ENCODE measurements around the gene HNRNPH2.

HNRNPH2 gene

DNA sequence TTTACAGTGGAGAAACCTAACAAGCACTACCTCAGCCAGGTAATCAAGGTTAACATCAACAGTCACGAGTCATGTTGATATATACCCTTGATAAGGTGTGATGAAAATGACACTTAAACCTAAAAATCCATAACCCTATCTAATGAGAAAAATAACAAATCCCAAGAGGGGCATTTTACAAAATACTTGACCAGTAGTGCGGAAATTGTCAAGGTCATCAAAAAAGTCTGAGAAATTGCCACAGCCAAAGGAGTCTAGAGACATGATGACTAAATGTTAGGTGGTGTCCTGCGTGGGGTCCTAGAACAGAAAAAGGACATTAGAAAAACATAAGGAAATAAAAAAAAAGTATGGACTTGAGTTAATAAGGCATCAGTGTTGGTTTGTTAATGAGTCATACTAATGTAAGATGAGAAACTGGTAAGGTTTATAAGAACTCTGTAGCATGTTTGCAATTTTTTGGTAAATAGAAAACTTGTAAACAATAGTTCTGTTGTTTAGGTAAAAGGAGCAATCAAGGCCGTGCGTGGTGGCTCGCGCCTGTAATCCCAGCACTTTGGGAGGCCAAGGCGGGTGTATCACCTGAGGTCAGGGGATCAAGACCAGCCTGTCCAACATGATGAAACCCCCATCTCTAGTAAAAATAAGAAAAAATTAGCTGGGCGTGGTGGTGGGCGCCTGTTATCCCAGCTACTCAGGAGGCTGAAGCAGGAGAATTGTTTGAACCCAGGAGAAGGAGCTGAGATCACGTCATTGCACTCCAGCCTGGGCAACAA, 14.3 kb upstream of the HNRNPH2 start:
- Histone ChIP-seq H3K4me3 (no peak overlapping the region), H3K27ac (no peak overlapping the region)
- TF ChIP-seq CTCF (IDR thresholded peaks at IDR 0.05): no peak
- DNase-seq (ENCODE audit: low spot score): no peak

DNA sequence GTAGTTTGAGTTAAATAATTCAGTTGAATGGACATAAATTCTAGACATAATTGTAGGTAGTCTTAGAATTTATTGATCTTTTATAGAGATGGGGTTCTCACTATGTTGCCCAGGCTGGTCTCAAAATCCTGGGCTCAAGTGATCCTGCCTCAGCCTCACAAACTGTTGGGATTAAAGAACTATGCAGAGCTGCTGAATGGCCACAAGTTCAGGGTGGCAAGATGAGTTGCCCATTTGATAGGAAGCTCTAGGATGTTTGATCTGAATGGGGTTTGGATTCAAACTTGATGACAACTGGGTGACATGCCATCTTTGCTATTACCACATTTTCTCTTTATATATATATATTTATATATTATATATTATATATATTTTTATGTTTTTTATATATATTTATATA, 13.7 kb upstream of the HNRNPH2 start:
- Histone ChIP-seq H3K27ac (no peak overlapping the region), H3K4me3 (no peak overlapping the region)
- DNase-seq (ENCODE audit: low spot score): no peak
- no peak for TF ChIP-seq CTCF (IDR thresholded peaks at IDR 0.05)

DNA sequence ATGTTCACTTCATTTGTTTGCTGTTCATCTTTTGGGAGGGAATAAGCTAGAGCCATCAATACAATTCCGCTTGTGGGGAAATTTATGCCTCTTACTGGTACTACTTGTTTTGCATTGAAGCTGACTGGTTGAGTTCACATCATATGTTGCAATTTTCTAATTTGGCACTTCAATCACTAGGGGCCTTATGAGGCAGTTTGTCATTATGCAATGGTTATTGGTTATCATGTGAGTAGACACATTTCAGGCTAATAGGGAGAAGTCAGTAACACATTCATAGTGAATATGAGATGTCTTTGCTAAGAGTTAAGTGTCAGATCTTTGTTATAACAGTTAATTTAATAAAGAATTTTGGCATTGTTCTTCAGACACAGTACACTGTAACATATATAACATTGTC, 12.2 kb upstream of the HNRNPH2 start:
- no peak for TF ChIP-seq CTCF (IDR thresholded peaks at IDR 0.05)
- no peak for DNase-seq (ENCODE audit: low spot score)
- Histone ChIP-seq H3K4me3 (no peak overlapping the region), H3K27ac (no peak overlapping the region)

GRCh38 chrX:101397779-101398178, 10.2 kb upstream of the HNRNPH2 start:
- H3K27ac ChIP-seq: no peak overlapping the region

GRCh38 chrX:101398694-101399093, 9.3 kb upstream of the HNRNPH2 start:
- DNase-seq (ENCODE audit: low spot score): no peak
- Histone ChIP-seq H3K27ac (no peak overlapping the region), H3K4me3 (no peak overlapping the region)
- no peak for TF ChIP-seq CTCF (IDR thresholded peaks at IDR 0.05)

More at GRCh38 chrX:101397779-101398178, 10.2 kb upstream of the HNRNPH2 start:
- DNase-seq (ENCODE audit: low spot score): no peak
- no peak overlapping the region for H3K4me3 ChIP-seq
- no peak for TF ChIP-seq CTCF (IDR thresholded peaks at IDR 0.05)

DNA sequence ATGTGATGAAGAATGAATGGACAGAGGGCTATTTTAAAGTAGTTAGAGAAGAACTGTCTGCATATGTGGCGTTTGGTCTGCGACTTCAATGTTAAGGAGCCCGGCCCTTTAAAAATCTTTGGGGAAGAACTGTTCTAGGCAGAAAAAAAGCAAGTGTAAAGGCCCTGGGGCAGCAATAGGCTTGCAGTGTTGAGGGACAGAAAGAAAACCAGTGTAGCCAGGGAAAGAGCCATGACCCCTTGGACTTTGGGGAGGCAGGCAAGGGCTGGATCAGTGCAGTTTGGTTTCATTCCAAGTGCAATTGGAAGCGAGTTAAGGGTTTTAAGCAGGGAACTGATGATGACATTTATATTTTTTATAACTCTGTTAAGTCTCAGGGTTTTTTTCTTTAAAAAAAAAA, 8.2 kb upstream of the HNRNPH2 start:
- H3K27ac ChIP-seq: no peak overlapping the region
- no peak overlapping the region for H3K4me3 ChIP-seq
- DNase-seq (ENCODE audit: low spot score): no peak
- TF ChIP-seq CTCF (IDR thresholded peaks at IDR 0.05): no peak

DNA sequence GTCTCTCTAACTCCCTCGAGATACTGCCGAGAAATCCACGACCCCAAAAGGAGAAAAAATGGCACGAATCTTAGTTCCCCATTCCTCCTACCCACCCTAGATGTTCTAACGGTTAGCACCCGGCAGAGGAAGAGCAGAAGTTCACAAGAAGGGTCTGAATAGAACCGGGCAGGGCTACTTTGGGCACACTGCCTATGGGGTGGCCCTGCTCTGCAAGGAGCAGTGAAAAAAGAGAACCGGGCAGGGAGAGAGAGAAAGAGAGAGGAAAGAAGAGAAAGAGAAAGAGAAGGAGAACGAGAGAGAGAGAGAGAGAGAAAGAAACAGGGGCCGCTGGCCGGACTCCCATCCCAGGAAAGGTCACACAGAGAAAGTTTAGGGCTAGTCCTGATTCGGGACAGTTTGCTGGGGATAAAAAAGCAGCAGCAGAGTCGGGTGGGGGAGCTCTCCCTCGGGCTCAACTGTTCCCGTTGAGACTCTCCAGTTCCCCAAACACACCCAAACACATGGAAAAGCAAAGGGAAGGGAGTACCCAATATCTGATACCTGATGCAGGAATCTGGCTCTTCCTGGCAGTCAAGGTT, 765 bp upstream of the HNRNPH2 start:
- no peak for TF ChIP-seq CTCF (IDR thresholded peaks at IDR 0.05)
- DNase-seq (ENCODE audit: low spot score): no peak
- peak overlapping the region; percentile 77 for H3K4me3 ChIP-seq
- H3K27ac ChIP-seq: peak overlapping the region; percentile 90 to 92

Data from coronary artery (tissue), 2 donors.